NCI-H2171 treated with DMSO at 0.1 percent for 48 hours (cell line): ENCODE measurements around the gene MSRB1.
"Not testable (repeated sequence)": the region's sequence is repeated elsewhere in the genome, so short reads cannot be mapped to it uniquely, and the experiment has no call there.

ENCODE experiments used
- DNase-seq: peaks from one replicate; lab custom pipeline; 2025; lab: John Stamatoyannopoulos, UW

The MSRB1 gene

DNA sequence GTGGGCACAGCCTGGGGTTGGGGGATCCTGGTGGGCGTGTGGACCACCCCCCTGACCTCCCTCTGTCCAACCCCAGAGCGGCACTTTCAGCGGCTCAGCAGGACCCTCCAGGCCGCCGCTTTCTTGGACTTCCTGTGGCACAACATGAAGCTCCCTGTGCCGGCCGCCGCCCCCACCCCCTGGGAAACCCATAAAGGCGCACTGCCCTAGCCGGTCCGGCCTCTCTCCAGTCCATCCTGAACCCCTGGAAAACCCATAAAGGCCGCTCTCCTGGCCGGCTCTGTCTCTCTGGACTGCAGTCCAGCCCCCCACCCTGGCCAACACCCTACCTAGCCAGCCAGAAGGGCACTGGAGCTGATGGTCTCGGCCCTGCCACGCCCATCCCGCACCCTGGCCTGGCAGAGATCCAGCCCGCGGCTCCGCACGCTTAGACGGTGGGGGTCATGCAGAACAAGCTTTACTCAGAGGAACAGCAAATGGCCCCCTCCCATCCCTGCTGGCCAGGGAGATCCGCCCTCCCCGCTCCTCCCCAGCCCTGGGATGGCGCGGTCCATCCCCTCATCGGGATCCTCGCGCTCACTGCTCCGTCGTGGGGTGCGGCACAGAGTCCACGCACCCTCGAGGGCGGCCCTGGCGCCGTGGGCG, 35.6 kb upstream of the MSRB1 start:
- no peak for DNase-seq

DNA sequence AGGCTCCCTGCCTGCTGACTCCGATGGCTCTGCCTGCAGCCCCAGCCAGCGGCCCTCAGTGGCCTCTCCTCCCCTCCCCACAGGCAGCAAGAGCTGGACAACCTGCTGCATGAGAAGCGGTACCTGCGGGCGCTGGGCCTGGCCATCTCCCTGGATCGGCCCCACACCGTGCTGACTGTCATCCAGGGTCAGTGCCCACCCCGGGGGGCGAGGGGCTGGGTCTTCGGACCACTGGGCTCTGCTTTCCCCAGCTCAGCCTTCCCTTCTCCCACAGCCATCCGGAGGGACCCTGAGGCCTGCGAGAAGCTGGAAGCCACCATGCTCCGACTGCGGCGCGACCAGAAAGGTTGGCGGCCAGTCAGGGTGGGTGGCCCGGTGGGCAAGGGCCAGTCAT, 34.9 kb upstream of the MSRB1 start:
- no peak for DNase-seq

DNA sequence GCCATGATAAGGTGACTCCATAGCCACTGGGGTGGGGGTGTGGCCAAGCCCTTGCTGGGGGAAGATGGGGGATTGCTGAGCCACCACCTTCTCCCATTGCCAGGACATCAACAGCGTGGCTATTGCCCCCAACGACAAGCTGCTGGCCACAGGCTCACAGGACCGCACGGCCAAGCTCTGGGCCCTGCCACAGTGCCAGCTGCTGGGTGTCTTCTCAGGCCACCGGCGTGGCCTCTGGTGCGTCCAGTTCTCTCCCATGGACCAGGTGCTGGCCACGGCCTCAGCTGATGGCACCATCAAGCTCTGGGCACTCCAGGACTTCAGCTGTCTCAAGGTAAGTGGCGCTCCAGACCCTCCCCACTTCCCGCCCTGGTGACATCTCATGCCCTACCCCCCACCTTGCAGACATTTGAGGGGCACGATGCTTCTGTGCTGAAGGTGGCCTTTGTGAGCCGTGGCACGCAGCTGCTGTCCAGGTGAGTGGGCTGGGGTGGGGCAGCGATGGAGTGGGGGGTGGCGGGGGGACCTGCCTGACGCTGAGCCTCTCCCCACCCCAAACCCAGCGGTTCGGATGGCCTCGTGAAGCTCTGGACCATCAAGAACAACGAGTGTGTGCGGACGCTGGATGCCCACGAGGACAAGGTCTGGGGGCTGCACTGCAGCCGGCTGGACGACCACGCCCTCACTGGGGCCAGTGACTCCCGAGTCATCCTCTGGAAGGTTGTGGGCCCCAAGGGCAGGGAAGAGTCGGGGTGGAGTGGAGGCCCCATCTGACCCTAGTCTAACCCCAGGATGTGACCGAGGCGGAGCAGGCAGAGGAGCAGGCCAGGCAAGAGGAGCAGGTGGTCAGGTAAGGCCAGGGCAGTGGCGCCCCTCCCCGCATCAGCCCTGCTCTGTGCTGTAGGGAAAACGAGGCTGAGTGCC, 34.2 kb upstream of the MSRB1 start:
- no peak for DNase-seq

DNA sequence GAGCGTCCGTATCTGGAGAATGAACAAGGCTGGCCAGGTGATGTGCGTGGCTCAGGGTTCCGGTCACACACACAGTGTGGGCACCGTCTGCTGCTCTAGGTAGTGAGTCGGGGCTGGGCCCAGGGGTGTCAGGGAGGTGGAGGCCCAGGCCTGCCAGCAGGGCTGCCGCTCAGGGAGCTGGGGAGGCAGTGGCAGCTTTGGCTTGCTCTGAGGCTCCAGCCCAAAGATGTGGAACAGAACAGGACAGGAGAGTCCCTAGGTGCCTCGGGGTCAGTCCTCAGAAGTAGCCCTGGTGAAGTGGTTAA, 33.2 kb upstream of the MSRB1 start:
- DNase-seq, result no peak

DNA sequence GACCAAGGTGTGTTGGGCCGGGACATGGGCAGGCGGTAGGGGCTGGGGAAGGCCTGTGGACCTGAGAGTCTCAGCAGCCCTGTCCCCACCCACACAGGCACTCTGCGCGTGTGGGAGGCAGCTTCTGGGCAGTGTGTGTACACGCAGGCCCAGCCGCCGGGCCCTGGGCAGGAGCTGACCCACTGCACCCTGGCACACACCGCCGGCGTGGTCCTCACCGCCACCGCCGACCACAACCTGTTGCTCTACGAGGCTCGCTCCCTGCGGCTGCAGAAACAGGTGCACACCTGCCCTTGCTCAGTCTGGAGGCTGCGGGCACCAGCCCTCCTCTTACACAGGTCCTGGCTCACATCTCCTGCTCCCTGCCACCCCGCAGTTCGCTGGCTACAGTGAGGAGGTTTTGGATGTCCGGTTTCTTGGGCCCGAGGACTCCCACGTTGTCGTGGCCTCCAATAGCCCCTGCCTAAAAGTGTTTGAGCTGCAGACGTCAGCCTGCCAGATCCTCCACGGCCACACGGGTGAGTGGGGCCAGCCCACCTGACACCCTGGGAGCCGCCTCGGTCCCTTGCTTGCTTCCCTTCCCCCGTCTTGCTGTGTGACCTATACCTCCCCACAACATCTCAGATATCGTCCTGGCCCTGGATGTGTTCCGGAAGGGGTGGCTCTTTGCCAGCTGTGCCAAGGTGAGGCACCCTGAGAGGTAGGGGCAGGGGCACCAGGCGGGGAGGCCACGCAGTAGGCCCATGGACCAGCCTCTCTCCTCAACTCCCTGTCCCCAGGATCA, 32.6 kb upstream of the MSRB1 start:
- DNase-seq, result no peak

DNA sequence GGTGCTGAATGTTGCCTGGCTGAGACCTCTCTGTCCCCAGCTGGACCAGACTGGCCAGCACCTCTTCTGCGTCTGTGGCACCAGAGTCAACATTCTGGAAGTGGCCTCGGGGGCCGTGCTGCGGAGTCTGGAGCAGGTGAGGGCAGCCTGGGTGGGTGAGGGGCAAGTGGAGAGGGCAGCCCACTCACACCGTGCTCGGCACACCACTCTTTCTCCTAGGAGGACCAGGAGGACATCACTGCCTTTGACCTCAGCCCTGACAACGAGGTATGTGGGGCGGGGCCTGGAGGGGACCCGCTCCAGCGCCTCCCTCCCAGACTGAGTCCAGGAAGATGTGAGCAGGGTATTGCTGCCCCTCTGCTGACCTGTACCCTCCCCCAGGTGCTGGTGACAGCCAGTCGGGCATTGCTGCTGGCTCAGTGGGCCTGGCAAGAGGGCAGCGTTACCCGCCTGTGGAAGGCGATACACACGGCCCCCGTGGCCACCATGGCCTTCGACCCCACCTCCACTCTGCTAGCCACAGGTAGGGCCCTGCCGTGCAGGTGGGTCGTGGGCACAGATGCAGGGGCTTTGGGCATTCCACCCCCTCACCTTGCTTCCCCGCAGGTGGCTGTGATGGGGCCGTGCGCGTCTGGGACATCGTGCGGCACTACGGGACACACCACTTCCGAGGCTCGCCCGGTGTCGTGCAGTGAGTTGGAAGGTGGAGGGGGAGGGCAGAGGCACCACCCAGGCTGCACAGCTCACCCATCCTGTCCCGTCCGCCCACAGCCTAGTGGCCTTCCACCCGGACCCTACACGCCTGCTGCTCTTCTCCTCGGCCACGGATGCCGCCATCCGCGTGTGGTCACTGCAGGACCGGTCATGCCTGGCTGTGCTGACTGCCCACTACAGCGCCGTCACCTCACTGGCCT, 31.4 kb upstream of the MSRB1 start:
- DNase-seq, result no peak

DNA sequence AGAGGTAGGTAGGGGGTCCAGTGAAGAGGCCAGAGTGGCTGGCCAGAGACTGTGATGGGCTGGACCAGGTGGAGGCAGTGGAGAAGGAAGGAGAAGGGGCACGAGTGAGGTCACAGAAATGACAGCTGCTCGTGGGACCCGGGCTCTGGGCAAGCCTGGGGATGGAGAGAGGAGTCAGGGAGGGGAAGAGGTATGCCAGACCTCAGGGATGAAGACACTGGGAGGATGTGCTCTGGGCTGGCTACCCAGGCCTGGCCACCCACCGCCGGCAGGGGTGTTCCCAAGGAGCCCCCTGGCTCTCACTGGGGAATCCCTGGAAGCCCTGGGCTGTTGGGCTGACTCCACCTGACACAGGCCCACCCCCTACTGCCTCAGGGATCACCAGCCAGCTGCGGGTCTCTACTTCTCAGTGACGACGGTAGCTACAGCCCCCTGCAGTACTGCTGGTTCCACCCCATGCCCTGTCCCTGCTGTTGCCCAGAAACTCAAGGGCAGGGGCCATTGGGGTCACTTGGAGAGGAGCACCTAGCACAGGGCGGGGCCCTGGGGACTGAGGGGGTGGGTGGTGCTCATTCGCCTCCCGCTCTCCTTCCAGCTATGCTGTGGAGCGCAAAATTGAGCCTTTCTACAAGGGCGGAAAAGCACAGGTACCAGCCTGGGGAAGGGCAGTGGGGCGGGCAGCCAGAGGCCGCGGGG, 30.6 kb upstream of the MSRB1 start:
- no peak for DNase-seq

DNA sequence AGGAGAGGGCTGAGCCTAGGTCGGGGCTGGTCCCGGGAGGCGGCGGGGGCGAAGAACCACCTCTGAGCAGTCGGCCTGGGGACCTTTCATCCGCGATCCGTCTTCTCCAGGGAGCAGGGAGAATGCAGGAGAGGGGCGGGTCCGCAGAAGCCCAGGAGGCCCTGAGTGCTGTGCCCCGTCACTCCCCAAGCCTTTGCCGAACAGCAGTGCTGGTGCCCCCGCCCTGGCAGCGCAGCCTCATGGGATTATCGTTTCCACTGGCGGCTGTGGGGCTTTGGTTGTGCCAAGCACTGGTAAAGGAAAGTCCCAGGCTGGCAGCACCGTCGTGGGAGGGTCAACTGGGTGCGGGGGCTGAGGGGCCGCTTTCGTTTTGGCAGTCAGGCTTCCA, 29.5 kb upstream of the MSRB1 start:
- DNase-seq, result no peak

DNA sequence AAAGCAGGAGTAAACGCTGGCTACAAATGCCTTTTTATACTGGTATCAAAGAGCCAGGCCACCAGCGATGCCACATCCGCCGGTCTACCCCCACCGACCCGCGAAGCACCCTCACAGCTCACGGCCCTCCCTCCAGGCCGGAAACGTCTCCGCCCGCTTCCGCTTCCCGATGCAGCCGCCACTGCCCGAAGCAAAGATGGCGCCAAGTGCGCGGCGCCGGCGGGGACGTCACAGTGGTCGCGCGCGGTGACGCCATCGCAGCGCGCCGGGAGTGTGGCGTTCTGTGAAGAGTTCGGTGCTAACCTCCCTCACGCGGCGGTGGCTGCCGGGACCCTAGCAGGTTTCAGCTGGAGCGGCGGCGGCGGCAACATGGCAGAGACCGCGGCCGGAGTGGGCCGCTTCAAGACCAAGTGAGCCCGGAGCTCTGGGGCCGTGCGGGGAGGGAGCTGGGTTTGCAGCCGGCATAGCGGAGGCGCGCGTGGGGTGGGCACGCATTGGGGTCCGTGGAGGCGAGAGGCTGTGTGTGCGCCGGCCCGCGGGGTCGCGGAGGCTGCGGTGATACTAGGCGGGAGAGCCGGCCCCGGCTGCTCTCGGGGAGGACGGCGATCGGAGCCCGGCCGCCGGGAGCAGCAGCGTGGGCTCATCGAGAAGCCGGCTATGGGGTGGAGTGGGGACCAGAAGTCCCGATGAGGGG, 28.9 kb upstream of the MSRB1 start, which contains the start of gene TBL3:
TBL3 (plus strand) TSS at position 258 of the 694 bp plus-strand sequence; CDS start at position 370, 112 bp downstream.
- DNase-seq, result peak; percentile 92

DNA sequence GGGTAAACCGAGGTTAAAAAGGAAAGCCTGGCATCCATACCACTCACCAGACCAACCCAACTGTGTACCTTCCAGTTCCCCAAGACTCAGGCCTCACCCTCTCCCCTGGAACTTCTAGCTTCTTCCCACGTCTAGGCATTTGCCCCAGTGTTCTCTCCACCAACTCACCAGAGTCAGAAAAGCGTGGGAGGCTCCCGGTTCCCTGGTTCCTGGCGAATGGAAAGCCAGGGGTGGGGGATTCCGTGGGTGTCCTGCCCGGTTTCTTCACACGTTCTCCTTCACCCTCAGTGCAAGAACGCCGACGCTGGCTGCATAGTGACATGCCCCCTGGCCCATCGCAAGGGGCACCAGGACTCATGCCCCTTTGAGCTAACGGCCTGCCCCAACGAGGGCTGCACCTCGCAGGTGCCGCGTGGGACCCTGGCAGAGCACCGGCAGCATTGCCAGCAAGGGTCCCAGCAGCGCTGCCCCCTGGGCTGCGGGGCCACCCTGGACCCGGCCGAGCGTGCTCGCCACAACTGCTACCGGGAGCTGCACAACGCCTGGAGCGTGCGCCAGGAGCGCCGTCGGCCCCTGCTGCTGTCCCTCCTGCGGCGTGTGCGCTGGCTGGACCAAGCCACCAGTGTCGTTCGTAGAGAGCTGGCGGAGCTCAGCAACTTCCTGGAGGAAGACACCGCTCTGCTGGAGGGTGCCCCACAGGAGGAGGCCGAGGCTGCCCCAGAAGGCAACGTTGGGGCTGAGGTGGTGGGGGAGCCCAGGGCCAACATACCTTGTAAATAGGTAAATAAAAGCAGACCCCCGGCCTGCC, 25.4 kb upstream of the MSRB1 start:
- no peak for DNase-seq

DNA sequence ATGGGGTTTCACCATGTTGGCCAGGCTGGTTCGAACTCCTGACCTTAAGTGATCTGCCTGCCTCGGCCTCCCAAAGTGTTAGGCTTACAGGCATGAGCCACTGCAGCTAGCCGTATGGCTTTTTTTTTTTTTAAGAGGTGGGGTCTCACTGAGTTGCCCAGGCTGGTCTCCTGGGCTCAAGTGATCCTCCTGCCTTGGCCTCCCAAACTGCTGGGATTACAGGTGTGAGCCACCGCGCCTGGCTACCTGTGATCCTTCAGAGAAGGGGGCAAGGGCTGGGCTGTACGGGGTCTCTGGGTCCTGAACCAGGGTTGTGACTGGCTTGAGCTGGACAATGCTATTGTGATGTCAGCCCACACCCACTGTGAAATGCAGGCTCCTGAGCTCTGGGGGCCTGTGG, 23.5 kb upstream of the MSRB1 start, which contains the start of gene RNF151:
RNF151 (plus strand) TSS at position 397 of the 400 bp plus-strand sequence. CDS start 26 bp downstream, outside the sequence.
- no peak for DNase-seq

DNA sequence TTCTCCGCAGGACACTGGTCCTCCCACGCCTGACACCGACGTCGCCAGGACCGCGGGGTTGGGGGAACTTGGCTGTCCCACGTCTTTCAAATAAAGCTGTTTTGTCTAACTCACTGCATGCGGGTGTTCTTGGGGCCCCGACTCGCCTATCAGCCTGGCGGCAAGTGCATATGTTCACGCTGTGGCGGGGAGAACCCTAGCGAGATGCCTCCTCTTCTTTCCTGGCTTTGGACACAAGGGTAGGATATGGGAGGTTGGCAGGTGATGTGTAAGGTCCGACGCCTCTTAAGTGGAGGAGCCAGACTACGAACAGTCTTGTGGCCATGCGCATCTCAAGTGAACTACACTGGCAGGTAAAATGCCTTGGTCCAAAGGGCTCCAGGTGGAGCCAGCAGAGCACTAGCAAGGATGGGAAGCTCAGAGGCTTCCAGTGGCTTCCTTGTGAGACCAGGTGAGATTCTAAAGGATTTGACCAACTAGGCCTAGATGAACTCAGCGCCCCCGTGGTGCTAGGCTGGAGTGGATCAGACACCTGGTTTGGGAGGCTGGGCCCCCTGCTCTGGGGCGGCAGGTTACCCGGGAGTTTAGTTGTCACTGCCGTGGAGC, 22.5 kb upstream of the MSRB1 start:
- DNase-seq, result no peak

DNA sequence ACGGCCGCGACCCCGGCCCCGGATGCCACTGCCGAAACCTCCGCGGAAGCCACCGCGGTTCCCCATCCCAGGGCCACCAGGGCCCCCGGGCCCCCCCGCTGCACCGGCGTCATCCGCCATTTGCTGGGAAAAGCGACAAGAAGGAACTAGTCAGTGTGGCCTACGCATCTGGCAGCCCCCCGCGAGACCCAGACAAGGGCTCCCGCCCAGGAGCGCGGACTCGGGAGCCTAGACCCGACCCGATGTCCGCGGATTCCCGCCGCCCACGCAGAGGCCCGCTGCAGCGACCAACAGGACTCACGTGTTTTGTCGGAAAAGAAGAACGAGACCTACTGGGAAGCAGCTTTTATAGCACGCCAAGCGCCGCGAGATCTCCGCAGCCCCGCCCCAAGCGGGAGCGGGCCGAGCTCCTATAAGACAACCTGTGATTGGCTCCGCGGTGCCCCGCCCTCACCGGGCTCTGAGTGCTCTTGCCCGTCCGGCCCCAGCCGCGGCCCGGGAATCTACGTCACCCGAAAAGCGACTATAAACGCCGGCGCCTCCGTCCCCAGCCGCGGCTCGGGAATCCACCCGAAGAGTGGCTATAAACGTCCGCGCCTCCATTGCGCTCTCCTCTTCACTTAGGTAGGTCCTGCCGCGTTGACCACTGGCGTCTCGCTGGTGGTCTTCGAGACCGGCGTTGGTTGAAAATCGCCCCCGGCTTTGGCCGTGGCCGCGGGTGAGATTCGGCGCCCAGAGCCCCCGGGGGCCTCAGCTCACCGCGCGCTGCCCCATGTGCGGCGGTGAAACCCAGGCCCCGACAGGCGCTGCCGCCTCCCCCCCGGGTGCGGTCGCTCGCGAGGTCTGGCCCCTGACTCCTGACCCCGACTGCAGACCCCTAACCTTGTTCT, 21.8 kb upstream of the MSRB1 start, which contains the start of gene RPS2:
RPS2 (minus strand) TSS at position 321 of the 890 bp plus-strand sequence; CDS start at position 120, 201 bp downstream.
- DNase-seq, result peak; percentile 98

DNA sequence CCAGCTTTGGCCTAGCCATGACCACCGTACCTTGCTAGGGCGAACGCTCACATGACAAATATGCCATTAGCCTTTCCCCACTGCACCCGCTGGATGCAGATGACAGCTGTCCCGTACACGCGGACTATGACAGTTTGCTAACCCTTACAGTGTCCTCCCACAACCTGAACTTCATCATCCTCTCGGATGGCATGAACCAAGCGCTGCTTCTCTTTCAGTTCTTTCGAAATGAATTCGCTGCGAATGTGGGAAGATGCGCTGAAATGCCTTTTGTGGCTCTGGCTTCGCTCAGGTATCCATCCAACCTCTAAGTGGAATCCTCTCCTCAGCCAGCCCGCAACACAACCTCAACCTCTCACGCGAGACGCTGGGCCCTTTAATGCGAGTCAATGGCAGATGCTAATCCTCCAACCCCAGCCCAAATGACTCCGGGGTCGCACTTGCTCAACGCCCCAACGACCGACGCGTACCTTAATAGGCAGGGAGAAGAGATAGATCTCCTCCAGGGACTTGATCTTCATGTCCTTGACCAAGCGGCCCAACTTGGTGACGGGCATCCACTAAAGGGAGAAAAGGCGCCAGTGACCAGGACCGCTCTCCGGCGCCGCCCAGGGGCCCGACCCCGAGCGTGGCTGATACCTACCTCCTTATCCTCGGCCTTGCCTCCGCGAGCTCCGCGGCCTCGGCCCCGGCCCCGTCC, 21.0 kb upstream of the MSRB1 start:
- peak; percentile 33 for DNase-seq

DNA sequence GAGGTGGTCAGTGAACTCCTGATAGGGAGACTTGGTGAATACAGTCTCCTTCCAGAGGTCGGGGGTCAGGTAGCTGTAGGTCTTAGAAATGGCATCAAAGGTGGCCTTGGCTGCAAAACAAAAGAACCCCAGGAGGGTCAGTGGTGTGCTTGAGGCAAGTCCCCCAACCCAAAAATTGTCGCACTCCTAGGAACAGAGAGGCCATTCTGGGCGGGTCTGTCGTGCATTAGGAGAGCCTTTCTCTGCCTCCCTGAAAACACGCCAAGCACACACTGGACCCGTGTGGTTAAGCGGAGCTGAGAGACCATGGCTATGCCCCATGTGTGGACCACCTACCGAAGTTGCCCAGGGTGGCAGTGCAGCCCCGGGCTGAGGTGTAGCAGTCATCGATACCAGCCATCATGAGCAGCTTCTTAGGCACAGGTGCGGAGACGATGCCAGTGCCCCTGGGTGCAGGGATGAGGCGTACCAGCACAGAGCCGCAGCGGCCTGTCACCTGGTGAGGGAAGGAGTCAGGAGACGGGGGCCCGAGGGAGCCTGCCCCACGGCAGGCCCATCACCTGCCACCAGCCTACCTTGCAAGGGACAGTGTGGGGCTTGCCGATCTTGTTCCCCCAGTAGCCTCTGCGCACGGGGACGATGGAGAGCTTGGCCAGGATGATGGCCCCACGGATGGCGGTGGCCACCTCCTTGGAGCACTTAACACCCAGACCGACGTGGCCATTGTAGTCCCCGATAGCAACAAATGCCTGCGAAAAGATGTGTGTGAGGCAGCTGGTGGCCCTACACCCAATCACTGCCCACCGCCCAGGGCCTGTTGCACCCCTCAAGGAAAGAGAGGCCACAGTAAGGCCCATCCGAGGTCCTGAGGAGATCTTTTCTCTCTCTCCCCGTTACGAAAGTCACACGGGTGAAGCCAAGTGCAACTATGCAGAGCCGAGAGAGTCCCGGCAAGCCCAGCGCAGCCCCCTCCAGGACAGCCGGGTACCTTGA, 19.5 kb upstream of the MSRB1 start:
- not testable (repeated sequence) for DNase-seq

DNA sequence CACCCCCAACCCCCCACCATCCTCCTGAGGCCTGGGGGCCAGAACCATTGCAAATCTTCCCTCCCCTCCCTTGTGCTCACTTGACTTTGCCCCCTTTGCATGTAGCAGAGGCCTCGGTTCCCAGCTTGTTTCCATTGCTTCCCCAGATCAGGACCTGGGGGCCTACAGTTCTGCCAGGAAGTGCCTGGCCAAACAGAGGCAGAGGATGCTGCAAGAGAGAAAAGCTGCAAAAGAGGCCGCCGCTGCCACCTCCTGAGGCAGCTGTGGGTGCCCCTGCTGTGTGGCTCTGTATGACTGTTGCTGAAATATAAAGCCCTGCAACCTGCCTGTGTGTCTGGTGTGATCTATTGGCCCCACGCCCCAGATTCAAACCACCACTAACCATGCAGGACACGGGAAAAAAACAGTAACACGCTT, 18.7 kb upstream of the MSRB1 start:
- DNase-seq, result peak; percentile 32
